Colonic mucosa (tissue), 4 donors: ENCODE data around the gene TIMP2. TPM values are rescaled to one million over a fixed set of nuclear protein-coding genes. Genes with fewer than 3 reads are reported as not detected.
"Not testable (repeated sequence)": the region's sequence is repeated elsewhere in the genome, so short reads cannot be mapped to it uniquely, and the experiment has no call there.

ENCODE experiments used
- DNase-seq: peaks from one replicate; pipeline ENCODE4 v3.0.0-alpha.2; 2020
- H3K27ac ChIP-seq: fragments of 200-600 bp; one replicate; pipeline ENCODE4 v1.8.0; 2021
- H3K27me3 ChIP-seq: fragments of 200-600 bp; one replicate; pipeline ENCODE4 v1.8.0; 2021
- H3K36me3 ChIP-seq: fragments of 200-600 bp; one replicate; pipeline ENCODE4 v1.8.0; 2021
- H3K4me1 ChIP-seq: fragments of 200-600 bp; one replicate; pipeline ENCODE4 v1.8.0; 2021; ENCODE audit warnings: mild to moderate bottlenecking
- H3K4me3 ChIP-seq: fragments of 200-600 bp; one replicate; pipeline ENCODE4 v1.8.0; 2021
- H3K9ac ChIP-seq, 2 donors: one replicate each; pipeline ENCODE4 v1.7.0; 2013; ENCODE audit warnings: control low read depth in 2 of 2, low read depth in 2 of 2, low read length in 2 of 2
- H3K9me3 ChIP-seq: fragments of 200-600 bp; one replicate; pipeline ENCODE4 v1.8.0; 2021
- CTCF ChIP-seq: fragments of 200-600 bp; IDR thresholded peaks from one replicate; pipeline ENCODE4 v1.8.0; 2022; ENCODE audit warnings: antibody characterized with exemption, mild to moderate bottlenecking
- intact Hi-C: fragments of 100-400 bp; cut with DNase I; formaldehyde crosslinking; loops from one replicate; pipeline ENCODE4 v1.14.1; 2022
- total RNA-seq, 2 donors: library from RNA; stranded (reverse); fragmentation: NEBNext Ultra II Directional in 1 of 2; extraction: Animal tissue kit (Norgen Biotek cat#: 25700) in 1 of 2; gene quantifications; one replicate each; pipeline ENCODE4 v1.2.1, GENCODE V29; 2021
- donor health status: healthy.
- donor health status: DM: no; HTN: no; CAD: no.
- donor health status: DM: no; HTN: no; CAD: no.

TIMP2 gene
- total RNA-seq, 2 donors from 2014 or later: 42.8 to 86.1 TPM

DNA sequence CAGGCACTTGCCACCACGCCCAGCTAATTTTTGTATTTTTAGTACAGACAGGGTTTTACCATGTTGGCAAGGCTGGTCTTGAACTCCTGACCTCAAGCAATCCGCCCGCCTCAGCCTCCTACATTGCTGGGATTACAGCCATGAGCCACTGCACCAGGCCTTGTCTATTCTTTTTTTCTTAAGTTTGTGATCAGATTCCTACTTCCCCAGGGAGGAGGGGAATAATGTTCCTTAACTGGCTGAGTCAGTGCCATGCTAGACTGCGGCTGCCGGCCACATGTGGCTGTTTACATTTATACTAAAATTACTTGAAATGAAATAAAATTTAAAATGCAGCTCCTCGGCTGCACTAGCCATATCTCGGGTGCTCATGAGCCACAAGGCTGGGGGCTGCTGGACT, 56.8 kb downstream of the TIMP2 start:
- H3K36me3 ChIP-seq: no peaks in the 10 kb centered on the region
- H3K4me1 ChIP-seq: no peaks in the 10 kb centered on the region
- H3K9ac ChIP-seq: no peak overlapping the region
- no peak for TF ChIP-seq CTCF
- no peaks in the 10 kb centered on the region for H3K9me3 ChIP-seq
- H3K27ac ChIP-seq: no peak overlapping the region
- H3K4me3 ChIP-seq: no peak overlapping the region
- intact Hi-C loops: loop anchor here (5.0 kb wide), 1 partner anchor 54 kb away; no protein-coding TSS in a partner anchor
- no peak for DNase-seq
- H3K27me3 ChIP-seq: no peaks in the 10 kb centered on the region

GRCh38 chr17:78867046-78867445, 58.1 kb downstream of the TIMP2 start:
- intact Hi-C loops: loop anchor here (5.0 kb wide), 1 partner anchor 55 kb away; no protein-coding TSS in a partner anchor
- H3K9me3 ChIP-seq, H3K9ac ChIP-seq, H3K27ac ChIP-seq, H3K4me3 ChIP-seq, H3K36me3 ChIP-seq, H3K4me1 ChIP-seq, H3K27me3 ChIP-seq, DNase-seq: not testable (repeated sequence)

- Histone ChIP-seq H3K9me3 (no peaks in the 10 kb centered on the region), H3K9ac (no peak overlapping the region), H3K27ac (no peak overlapping the region), H3K4me3 (no peak overlapping the region), H3K27me3 (no peaks in the 10 kb centered on the region), H3K4me1 (no peaks in the 10 kb centered on the region), H3K36me3 (no peaks in the 10 kb centered on the region)
- intact Hi-C loops: loop anchor here (1.0 to 5.0 kb wide), 2 partner anchors 56 to 105 kb away; no protein-coding TSS in a partner anchor
- peak; percentile 91 for DNase-seq
- TF ChIP-seq CTCF: peak; percentile 95
These were observed 59.4 kb downstream of the TIMP2 start for GRCh38 chr17:78865682-78866390.

- no peaks in the 10 kb centered on the region for H3K36me3 ChIP-seq
- no peak overlapping the region for H3K27ac ChIP-seq
- no peak for DNase-seq
- H3K27me3 ChIP-seq: no peaks in the 10 kb centered on the region
- H3K9me3 ChIP-seq: no peaks in the 10 kb centered on the region
- H3K9ac ChIP-seq: no peak overlapping the region
- no peak for TF ChIP-seq CTCF
- no peak overlapping the region for H3K4me3 ChIP-seq
- intact Hi-C loops: no loop called here
- H3K4me1 ChIP-seq: no peaks in the 10 kb centered on the region
These were observed 61.1 kb downstream of the TIMP2 start for GRCh38 chr17:78864117-78864516.

GRCh38 chr17:78862073-78863023, 62.8 kb downstream of the TIMP2 start:
- Histone ChIP-seq H3K36me3 (no peaks in the 10 kb centered on the region), H3K4me3 (no peak overlapping the region), H3K4me1 (no peaks in the 10 kb centered on the region), H3K27ac (peak overlapping the region; percentile 50), H3K9me3 (no peaks in the 10 kb centered on the region), H3K9ac (peak overlapping the region in 1 of 2 donors; percentile 24), H3K27me3 (no peaks in the 10 kb centered on the region)
- intact Hi-C loops: no loop called here
- peak; percentile 76 for DNase-seq
- TF ChIP-seq CTCF: no peak
